NCI-H146 (cell line): Measurements from ENCODE around the gene ZNF625.
"Not testable (repeated sequence)": the region's sequence is repeated elsewhere in the genome, so short reads cannot be mapped to it uniquely, and the experiment has no call there.

ENCODE experiments used
- DNase-seq: peaks from one replicate; lab custom pipeline; 2025; lab: John Stamatoyannopoulos, UW

The ZNF625 gene

DNA sequence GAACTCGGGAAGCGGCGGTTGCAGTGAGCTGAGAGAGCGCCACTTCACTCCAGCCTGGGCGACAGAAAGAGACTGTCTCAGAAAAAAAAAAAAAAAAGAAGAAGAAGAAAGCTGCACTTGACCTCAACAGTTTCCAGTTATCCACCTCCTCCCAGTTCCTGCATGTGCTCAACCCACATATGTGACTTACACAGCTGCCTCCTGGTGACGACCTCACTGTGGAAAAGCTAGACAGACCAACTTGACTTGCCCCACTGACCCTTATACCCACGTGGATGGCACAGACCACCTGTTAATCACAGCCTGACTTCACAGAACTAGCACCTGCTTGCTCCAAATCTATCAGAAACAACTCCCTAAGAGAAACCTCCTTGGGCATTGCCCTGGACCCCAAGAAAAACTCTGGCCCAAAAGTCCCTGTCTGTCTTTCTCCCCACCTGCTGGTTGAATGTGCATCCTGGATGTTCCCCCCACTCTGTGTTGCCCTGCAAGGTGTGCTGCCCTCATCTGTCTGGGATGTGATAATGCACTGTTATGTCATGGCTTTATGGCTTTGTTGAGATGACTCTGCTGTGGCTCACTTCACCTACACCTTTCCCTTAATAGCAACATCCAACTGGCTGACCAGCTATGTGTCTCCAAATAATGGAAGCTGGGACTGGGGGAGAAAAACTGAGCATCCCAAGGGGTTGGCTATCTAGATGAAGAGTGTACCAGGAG is 19.2 kb downstream of the ZNF625 start:
- peak; percentile 40 for DNase-seq

GRCh38 chr19:12133069-12133468 is 23.5 kb downstream of the ZNF625 start:
- no peak for DNase-seq

DNA sequence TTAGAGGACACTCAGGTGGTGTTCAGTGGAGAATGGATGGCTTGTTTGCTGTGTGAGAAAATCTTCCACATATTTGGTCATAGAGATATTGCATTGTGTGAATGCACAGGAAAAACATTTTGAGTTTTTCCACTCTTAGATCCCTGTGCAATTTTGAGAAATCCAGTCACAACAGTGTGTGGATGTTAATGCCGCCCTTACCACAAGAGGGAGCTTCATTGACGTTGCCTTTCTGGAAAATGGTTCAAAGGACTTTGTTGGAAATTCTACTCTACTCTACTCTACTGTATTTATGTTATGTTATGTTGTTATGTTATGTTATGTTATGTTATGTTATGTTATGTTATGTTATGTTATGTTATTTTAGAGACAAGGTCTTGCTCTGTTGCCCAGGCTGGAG is 29.8 kb downstream of the ZNF625 start:
- peak; percentile 8 for DNase-seq

DNA sequence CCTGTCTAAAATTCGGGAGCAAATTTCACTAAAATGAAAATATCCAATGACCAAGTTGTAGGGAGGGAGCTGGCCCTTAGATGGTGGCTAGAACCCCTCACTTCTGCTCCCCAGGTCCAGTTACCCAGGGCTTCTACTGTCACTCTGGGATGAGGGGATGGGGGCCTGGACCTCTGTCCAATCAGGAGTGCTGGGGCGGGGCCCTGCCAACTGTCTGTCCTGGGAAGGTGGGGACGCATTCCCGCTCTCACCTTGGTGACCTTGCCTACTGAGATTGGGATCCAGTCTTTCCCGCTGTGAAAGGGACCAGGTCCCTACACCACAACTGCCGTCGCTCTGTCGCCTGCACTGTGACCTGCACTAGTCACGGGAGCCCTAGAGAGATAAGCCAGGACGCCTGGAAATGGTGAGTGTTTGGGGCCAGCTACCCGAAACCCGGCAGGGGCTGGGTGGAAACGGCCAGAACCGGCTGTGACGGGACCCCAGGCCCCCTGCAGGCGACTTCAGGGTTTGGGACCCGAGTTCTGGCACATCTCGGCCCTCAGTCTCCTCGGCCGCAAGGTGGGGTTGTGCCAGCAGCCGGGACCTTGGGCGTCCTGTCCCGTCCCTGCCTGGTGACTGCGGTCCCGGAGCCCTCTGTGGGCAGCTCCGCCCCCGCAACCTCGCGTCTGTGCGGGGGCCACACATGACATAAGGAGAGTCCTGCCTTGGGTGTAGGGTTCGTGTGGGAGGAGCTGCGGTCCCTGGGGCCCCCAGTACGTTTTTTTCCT is 39.1 kb downstream of the ZNF625 start:
- no peak for DNase-seq

GRCh38 chr19:12113121-12113520 is 43.4 kb downstream of the ZNF625 start:
- DNase-seq, result no peak

- DNase-seq, result no peak
Measured at GRCh38 chr19:12112701-12113100, 43.8 kb downstream of the ZNF625 start.

GRCh38 chr19:12111943-12112637 is 44.4 kb downstream of the ZNF625 start:
- DNase-seq, result no peak

GRCh38 chr19:12111176-12111575 is 45.4 kb downstream of the ZNF625 start:
- DNase-seq, result no peak

DNA sequence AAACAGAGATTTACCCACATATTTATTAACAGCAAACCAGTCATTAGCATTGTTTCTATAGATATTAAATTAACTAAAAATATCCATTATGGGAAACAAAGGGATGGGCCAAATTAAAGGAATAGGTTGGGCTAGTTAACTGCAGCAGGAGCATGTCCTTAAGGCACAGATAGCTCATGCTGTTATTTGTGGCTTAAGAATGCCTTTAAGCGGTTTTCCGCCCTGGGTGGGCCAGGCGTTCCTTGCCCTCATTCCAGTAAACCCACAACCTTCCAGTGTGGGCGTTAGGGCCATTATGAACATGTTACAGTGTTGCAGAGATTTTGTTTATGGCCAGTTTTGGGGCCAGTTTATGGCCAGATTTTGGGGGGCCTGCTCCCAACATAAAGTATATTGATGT is 52.6 kb downstream of the ZNF625 start:
- not testable (repeated sequence) for DNase-seq

- DNase-seq, result no peak
Measured at GRCh38 chr19:12098040-12098439, 58.5 kb downstream of the ZNF625 start.

GRCh38 chr19:12095111-12095790 is 61.3 kb downstream of the ZNF625 start:
- DNase-seq, result no peak
